Adrenal gland (tissue), 12 donors: Measurements from ENCODE around the gene PROKR2. TPM values are rescaled to one million over a fixed set of nuclear protein-coding genes. Genes with fewer than 3 reads are reported as not detected.

Experiments used
- DNase-seq, 7 donors: peaks; one replicate each; pipeline ENCODE4 v3.0.0-alpha.2; 2019 to 2020
- H3K27ac ChIP-seq, 5 donors: fragments of 200-600 bp; sonication (generic) in 4 of 5; 1 replicate in 3 of 5; 2 replicates in 2 of 5; pipeline versions ENCODE4 v1.5.1 to v1.8.0; 2016 to 2020; ENCODE audit warnings: mild to moderate bottlenecking in 1 of 5
- H3K27me3 ChIP-seq: fragments of 200-600 bp; 2 replicates; pipeline ENCODE4 v1.8.0; 2021
- H3K36me3 ChIP-seq, 2 donors: fragments of 200-600 bp; replicated peaks in 1 of 2; 1 replicate in 1 of 2; 2 replicates in 1 of 2; pipeline versions ENCODE4 v1.5.1 to v1.8.0; 2018 to 2022
- H3K4me1 ChIP-seq, 2 donors: fragments of 200-600 bp; replicated peaks in 1 of 2; 1 replicate in 1 of 2; 2 replicates in 1 of 2; pipeline versions ENCODE4 v1.5.1 to v1.8.0; 2018 to 2021
- H3K4me3 ChIP-seq, 4 donors: fragments of 200-600 bp; sonication (generic) in 3 of 4; one replicate each; pipeline ENCODE4 v1.5.1; 2016 to 2018
- H3K9me3 ChIP-seq, 3 donors: fragments of 200-600 bp; sonication (generic) in 1 of 3; replicated peaks in 1 of 3; 1 replicate in 2 of 3; 2 replicates in 1 of 3; pipeline versions ENCODE4 v1.5.1 to v1.8.0; 2016 to 2021
- POLR2A ChIP-seq, 2 donors: fragments of 450-650 bp; IDR thresholded peaks; one replicate each; pipeline ENCODE4 v1.6.1; 2017; ENCODE audit warnings: antibody characterized with exemption in 2 of 2, mild to moderate bottlenecking in 2 of 2, moderate library complexity in 1 of 2
- WGBS, 4 donors: extraction: QIAGEN DNeasy Blood & Tissue Kit in 2 of 4; methylation state at CpG; one replicate each; pipeline versions ENCODE4 v1.1.5 to v1.1.7; 2013 to 2017; 5-methylcytosine and 5-hydroxymethylcytosine counted together
- intact Hi-C, 2 donors: fragments of 100-400 bp; cut with DNase I; formaldehyde crosslinking; loops; one replicate each; pipeline versions ENCODE4 v1.14.1 to v1.15.0; 2022 to 2023
- polyA plus RNA-seq, 3 donors: library from polyadenylated mRNA; stranded (reverse); fragments of 200-250 nt in 2 of 3; fragments of 350-450 nt in 1 of 3; fragmentation: Illumina TruSeq in 1 of 3; extraction: RNeasy Lipid Tissue Mini Kit (QIAGEN cat#74804) in 1 of 3; gene quantifications; one replicate each; pipeline ENCODE4 v1.2.3, GENCODE V29; 2013 to 2014
- total RNA-seq, 9 donors: library from RNA; depleted of rRNA in 4 of 9; stranded (reverse); fragments of >200 nt in 4 of 9; fragments of 120-200 nt in 1 of 9; fragmentation: NEBNext Ultra II Directional in 1 of 9; extraction: Animal tissue kit (Norgen Biotek cat#: 25700) in 1 of 9; gene quantifications; one replicate each; pipeline versions ENCODE4 v1.1.0 to v1.2.4, GENCODE V29; 2013 to 2023
- TF ChIP-seq, protein P1 (sequence below), 6 experiments: fragments of 450-650 bp in 4 of 6; fragments of 200-600 bp in 2 of 6; sonication (generic) in 1 of 6; IDR thresholded peaks; 1 replicate in 5 of 6; 2 replicates in 1 of 6; pipeline versions ENCODE4 v1.5.1 to v1.8.0; 2016 to 2021; ENCODE audit warnings: antibody characterized with exemption in 6 of 6, mild to moderate bottlenecking in 2 of 6, moderate library complexity in 1 of 6
- donor health status: healthy with polysubstance abuse.
- donor health status: Bipolar disorder and iron deficiency.
- donor health status: DM: yes; HTN: yes; CAD: no.
- donor health status: DM: no; HTN: no; CAD: no.
- donor health status: DM: no; HTN: no; CAD: no.
- donor health status: DM: yes; HTN: yes; CAD: no.

The PROKR2 gene
- total and polyA plus RNA-seq, 12 donors, result not detected

DNA sequence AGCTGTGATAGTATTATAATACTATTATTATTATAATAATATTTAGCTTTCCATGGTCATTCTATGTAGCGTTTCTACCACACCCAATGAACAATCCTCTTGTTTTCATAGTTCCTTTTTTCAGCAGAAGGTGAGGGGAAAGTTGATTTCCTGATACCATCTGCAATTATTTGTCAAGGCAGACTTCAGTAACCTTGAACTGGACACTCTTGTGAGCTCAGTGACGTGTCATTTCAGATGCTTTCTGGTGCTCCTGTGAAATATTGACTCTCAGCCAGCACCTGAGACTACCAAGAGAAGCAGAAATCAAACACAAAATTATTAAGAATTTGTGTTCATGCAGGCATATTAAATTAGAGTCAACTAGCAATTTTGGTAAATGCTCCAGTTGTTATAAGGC lies 46.0 kb upstream of the PROKR2 start:
- no peak for DNase-seq
- no peak overlapping the region for H3K27ac ChIP-seq
- 0 to 33% (median 22%) methylated on average over 2 of the region's 2 CpGs for WGBS, 4 donors
- no peak overlapping the region for H3K4me3 ChIP-seq
- no peak for TF ChIP-seq POLR2A (IDR thresholded peaks at IDR 0.05)
- TF ChIP-seq, protein P1, sequence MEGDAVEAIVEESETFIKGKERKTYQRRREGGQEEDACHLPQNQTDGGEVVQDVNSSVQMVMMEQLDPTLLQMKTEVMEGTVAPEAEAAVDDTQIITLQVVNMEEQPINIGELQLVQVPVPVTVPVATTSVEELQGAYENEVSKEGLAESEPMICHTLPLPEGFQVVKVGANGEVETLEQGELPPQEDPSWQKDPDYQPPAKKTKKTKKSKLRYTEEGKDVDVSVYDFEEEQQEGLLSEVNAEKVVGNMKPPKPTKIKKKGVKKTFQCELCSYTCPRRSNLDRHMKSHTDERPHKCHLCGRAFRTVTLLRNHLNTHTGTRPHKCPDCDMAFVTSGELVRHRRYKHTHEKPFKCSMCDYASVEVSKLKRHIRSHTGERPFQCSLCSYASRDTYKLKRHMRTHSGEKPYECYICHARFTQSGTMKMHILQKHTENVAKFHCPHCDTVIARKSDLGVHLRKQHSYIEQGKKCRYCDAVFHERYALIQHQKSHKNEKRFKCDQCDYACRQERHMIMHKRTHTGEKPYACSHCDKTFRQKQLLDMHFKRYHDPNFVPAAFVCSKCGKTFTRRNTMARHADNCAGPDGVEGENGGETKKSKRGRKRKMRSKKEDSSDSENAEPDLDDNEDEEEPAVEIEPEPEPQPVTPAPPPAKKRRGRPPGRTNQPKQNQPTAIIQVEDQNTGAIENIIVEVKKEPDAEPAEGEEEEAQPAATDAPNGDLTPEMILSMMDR (IDR thresholded peaks at IDR 0.05), result no peak
- no peaks in the 10 kb centered on the region for H3K4me1 ChIP-seq
- intact Hi-C loops, result no loop called here
- no peaks in the 10 kb centered on the region for H3K36me3 ChIP-seq
- no peaks in the 10 kb centered on the region for H3K27me3 ChIP-seq
- no peaks in the 10 kb centered on the region for H3K9me3 ChIP-seq

DNA sequence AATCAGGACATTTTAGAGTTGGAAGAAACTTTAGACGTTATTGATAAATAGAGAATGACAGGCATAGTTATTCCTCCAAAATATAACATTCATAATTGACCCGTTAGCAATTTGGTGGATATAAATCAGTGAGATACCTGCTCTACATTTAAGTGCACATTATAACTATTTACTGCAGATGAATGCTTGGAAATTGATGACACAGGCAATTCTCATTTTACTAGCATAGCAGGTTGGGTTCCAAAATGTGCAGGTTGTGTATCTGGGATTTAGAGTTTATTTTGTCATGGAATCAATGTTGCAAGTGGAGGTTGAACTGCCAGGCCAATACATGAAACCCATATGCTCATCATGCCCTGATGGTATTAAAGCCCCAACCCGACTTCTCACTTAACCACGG lies 44.4 kb upstream of the PROKR2 start:
- no peaks in the 10 kb centered on the region for H3K9me3 ChIP-seq
- DNase-seq, result no peak
- no peaks in the 10 kb centered on the region for H3K36me3 ChIP-seq
- TF ChIP-seq POLR2A (IDR thresholded peaks at IDR 0.05), result no peak
- TF ChIP-seq, protein P1 (IDR thresholded peaks at IDR 0.05), result no peak
- WGBS, 4 donors, result 35 to 62% (median 54%) methylated on average over 4 of the region's 4 CpGs
- H3K4me3 ChIP-seq, result no peak overlapping the region
- intact Hi-C loops, result no loop called here
- no peaks in the 10 kb centered on the region for H3K4me1 ChIP-seq
- no peak overlapping the region for H3K27ac ChIP-seq
- H3K27me3 ChIP-seq, result no peaks in the 10 kb centered on the region

GRCh38 chr20:5357946-5358345 lies 41.2 kb upstream of the PROKR2 start:
- Histone ChIP-seq H3K4me1 (no peaks in the 10 kb centered on the region), H3K9me3 (no peaks in the 10 kb centered on the region), H3K27me3 (no peaks in the 10 kb centered on the region), H3K27ac (no peak overlapping the region), H3K4me3 (no peak overlapping the region), H3K36me3 (no peaks in the 10 kb centered on the region)
- TF ChIP-seq, protein P1 (IDR thresholded peaks at IDR 0.05), result no peak
- intact Hi-C loops, result no loop called here
- DNase-seq, result no peak
- 71 to 81% (median 75%) methylated on average over 2 of the region's 2 CpGs for WGBS, 4 donors

GRCh38 chr20:5356941-5357340 lies 40.2 kb upstream of the PROKR2 start:
- H3K27me3 ChIP-seq, result no peaks in the 10 kb centered on the region
- intact Hi-C loops, result no loop called here
- no peaks in the 10 kb centered on the region for H3K9me3 ChIP-seq
- no peaks in the 10 kb centered on the region for H3K36me3 ChIP-seq
- WGBS, 4 donors, result 67 to 73% (median 72%) methylated on average over 4 of the region's 4 CpGs
- no peak for DNase-seq
- no peak overlapping the region for H3K27ac ChIP-seq
- H3K4me1 ChIP-seq, result no peaks in the 10 kb centered on the region
- TF ChIP-seq, protein P1 (IDR thresholded peaks at IDR 0.05), result no peak
- TF ChIP-seq POLR2A (IDR thresholded peaks at IDR 0.05), result no peak
- no peak overlapping the region for H3K4me3 ChIP-seq
